GM12875 (cell line): ENCODE results near the gene ABCG2.

ENCODE experiments used
- H3K4me3 ChIP-seq: one replicate; pipeline ENCODE4 v1.5.1; 2011; ENCODE audit warnings: low read depth, low read length, control low read depth
- CTCF ChIP-seq: IDR thresholded peaks from 2 replicates; pipeline ENCODE4 v1.5.1; 2011; ENCODE audit warnings: low read depth, mild to moderate bottlenecking, control low read depth, inconsistent platforms, low read length, moderate library complexity, borderline replicate concordance; ENCODE audit not compliant: insufficient read depth

The ABCG2 gene

DNA sequence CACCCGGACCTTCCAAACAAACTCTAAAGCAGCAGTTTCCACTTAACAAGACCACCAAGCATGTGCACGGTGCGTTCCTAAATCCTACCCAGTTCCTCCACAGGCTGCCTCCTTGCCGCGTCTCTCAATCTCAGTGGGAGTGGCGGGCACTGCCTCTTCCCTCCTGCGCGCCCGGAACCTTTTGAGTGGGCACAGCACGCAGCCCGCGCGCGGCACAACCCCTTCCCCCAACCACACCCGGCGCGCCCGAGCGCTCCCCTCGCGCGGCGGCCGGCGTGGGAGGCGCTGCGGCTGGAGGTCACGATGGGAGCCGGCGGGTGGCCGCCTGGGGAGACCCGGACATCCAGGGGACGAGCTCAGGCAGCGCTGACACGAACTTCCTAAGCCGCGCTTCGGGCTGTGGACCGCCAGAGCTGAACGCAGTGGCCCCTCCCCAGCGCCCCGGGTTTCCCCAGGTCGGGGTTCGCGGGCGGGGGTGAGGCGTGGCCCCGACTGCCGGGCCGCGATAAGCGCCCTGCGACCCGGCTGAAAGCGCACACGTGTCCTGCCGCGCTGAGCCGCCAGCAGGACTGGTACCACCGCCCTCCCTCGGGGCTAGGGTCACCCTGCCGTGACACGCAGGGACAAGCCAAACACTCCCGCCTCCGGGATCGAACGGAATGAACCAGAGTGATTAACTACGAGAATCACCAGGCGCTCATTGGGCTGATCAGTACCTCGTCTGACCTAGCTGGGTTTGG, at the start of gene ABCG2:
Gene ABCG2, minus strand, starts transcription at position 151 of the 740 bp plus-strand sequence. CDS start 18,644 bp downstream, outside the sequence.
- H3K4me3 ChIP-seq, result peak within 1 kb of the TSS; percentile 40
- TF ChIP-seq CTCF, result no peak

DNA sequence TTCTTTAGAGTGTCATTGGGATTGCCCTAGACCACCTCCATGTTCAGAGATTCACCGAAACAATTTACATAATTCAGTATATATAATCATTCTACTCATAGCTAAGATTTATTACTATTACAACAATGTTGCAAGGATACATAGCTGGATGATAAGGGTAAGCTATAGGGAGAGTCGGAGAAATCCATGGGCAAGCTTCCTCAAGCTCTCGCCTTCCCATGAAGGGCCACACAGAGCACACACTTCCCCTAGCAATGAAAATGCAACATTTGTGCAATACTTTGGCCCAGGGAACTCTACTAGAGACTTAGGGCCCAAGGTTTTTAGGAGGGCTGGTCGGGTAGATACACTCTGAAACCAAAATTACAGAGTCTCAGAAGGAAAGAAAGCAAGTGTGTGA, 49.7 kb upstream of the ABCG2 start:
- no peak for TF ChIP-seq CTCF
- H3K4me3 ChIP-seq, result no peak overlapping the region

DNA sequence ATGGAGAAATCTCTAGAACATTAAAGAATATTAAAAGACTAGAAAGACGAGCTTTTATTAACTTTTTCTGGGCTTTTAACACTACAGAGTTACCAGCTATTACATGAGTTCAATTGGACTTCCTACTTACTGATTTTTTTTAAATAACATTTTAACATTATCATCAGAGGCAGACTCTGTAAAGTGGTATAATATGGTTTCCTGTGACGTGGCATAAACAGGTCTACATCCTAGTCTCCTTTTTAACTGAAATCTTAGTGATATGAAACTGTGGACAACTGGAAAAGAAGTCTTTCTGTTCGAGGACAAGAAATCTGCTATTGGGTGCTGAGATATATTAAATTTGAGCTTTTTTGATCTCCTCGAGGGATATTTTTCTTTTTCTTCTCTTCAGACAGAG, 48.7 kb upstream of the ABCG2 start:
- TF ChIP-seq CTCF, result no peak
- no peak overlapping the region for H3K4me3 ChIP-seq

DNA sequence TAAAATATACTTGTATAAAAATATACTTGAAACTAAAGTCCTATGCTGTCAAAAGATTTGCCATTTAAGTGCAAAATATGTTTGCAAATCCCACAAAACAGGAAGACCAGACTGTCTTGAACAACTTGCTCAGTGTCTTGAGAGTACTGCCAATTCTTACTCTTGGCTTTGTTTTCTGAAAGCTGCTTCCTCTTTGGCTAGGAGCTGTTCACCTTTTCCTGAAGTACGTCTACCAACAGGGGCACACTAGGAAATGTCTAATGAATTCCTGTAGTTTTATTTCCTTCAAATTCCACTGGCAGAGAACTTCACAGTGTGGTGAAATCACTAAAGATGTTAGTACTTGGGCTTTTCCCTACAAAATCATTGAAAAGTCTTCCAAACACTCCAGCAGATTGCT, 46.4 kb upstream of the ABCG2 start:
- TF ChIP-seq CTCF, result no peak
- H3K4me3 ChIP-seq, result no peak overlapping the region

DNA sequence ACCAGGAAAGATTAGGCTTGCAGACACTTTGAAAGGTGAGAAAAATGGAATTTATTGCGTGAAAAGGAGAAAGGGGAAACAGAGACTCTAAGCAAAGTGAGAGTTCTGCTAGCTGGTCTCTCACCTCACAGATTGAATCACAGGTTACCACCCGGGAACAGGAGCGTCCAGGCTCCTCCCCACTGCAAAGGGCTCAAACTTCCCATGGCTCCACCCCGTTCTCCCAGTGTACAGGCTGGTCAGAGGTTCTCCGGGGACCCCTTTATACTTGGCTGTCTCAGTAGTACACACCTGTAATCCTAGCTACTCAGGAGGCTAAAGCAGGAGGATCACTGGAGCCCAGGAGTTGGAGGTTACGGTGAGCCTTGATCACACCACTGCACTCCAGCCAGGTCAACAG, 44.0 kb upstream of the ABCG2 start:
- no peak overlapping the region for H3K4me3 ChIP-seq
- TF ChIP-seq CTCF, result no peak

GRCh38 chr4:88200186-88200585, 41.7 kb upstream of the ABCG2 start:
- no peak for TF ChIP-seq CTCF

DNA sequence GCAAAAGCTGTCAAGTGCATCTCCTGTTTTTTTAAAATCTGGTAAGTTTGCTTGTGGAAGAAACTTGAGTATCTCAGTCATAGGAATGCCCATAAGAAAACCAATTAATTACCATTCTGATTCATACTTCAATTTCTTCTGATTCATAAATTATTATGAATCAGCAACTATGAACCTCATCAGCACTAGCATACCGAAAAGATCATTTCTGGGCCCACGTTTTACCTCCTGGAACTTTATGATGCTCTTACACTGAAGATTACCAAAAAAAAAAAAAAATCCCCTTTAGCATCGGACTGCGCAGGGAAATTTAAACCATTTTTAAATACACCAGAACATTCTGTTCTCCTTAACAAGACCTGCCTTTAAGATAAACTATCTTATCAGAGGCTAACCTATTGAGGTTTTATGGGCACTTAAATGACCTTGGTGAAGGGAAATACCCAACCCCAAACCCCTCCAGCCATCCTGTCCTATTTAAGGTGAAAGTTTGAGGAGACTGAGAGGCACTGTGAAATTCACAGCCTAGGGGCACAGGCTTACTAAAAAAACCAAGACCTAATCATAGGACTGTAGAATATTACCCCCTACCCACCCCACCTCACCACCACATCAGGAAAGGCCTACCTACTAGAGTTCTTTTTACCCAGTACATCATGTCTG, 38.2 kb upstream of the ABCG2 start:
- TF ChIP-seq CTCF, result no peak
- H3K4me3 ChIP-seq, result no peak overlapping the region

More at GRCh38 chr4:88200186-88200585, 41.7 kb upstream of the ABCG2 start:
- H3K4me3 ChIP-seq, result no peak overlapping the region
